Muscle layer of colon (tissue), 2 donors: ENCODE data around the gene PLEKHB2.
"Not testable (repeated sequence)": the region's sequence is repeated elsewhere in the genome, so short reads cannot be mapped to it uniquely, and the experiment has no call there.

Experiments
- H3K27ac ChIP-seq: one replicate; pipeline ENCODE4 v1.7.0; 2013; ENCODE audit warnings: low read depth, mild to moderate bottlenecking, low read length, moderate library complexity
- H3K27me3 ChIP-seq, 2 donors: one replicate each; pipeline ENCODE4 v1.7.0; 2013; ENCODE audit warnings: low read length in 2 of 2, mild to moderate bottlenecking in 2 of 2; ENCODE audit not compliant: insufficient read depth in 2 of 2, control insufficient read depth in 1 of 2
- H3K36me3 ChIP-seq: one replicate; pipeline ENCODE4 v1.7.0; 2013; ENCODE audit warnings: mild to moderate bottlenecking, low read length; ENCODE audit not compliant: insufficient read depth
- H3K4me1 ChIP-seq: one replicate; pipeline ENCODE4 v1.7.0; 2013; ENCODE audit warnings: mild to moderate bottlenecking, low read length; ENCODE audit not compliant: insufficient read depth
- H3K4me3 ChIP-seq, 2 donors: one replicate each; pipeline ENCODE4 v1.7.0; 2013; ENCODE audit warnings: low read length in 2 of 2, low read depth in 1 of 2, mild to moderate bottlenecking in 1 of 2, moderate library complexity in 1 of 2
- H3K9ac ChIP-seq: one replicate; pipeline ENCODE4 v1.7.0; 2013; ENCODE audit warnings: low read length
- H3K9me3 ChIP-seq: one replicate; pipeline ENCODE4 v1.7.0; 2013; ENCODE audit warnings: mild to moderate bottlenecking, low read length
- donor health status: abdominal sarcoma.
- donor health status: Adenocarcinoma of cecum.

Gene PLEKHB2

GRCh38 chr2:131103165-131103564, 2.0 kb upstream of the PLEKHB2 start:
- Histone ChIP-seq H3K9me3 (no peaks in the 10 kb centered on the region), H3K36me3 (no peaks in the 10 kb centered on the region), H3K4me3 (no peak overlapping the region), H3K9ac (no peak overlapping the region), H3K27ac (no peak overlapping the region), H3K27me3 (no peaks in the 10 kb centered on the region), H3K4me1 (peaks cover 23% of the 10 kb centered on the region)

GRCh38 chr2:131104487-131105155, 515 bp upstream of the PLEKHB2 start:
- Histone ChIP-seq H3K27me3 (no peaks in the 10 kb centered on the region), H3K4me1 (peaks cover 23% of the 10 kb centered on the region), H3K9me3 (no peaks in the 10 kb centered on the region), H3K36me3 (no peaks in the 10 kb centered on the region), H3K27ac (peak overlapping the region; percentile 94), H3K9ac (peak overlapping the region; percentile 57), H3K4me3 (peak overlapping the region; percentile 9 to 87)

GRCh38 chr2:131105950-131106801, 1.0 kb downstream of the PLEKHB2 start:
- H3K9me3 ChIP-seq: no peaks in the 10 kb centered on the region
- H3K27me3 ChIP-seq: no peaks in the 10 kb centered on the region
- H3K4me1 ChIP-seq: peaks cover 23% of the 10 kb centered on the region
- H3K9ac ChIP-seq: peak overlapping the region; percentile 76
- peaks cover 4% of the 10 kb centered on the region for H3K36me3 ChIP-seq
- H3K4me3 ChIP-seq: peak overlapping the region; percentile 87 to 88
- peak overlapping the region; percentile 94 for H3K27ac ChIP-seq

- Histone ChIP-seq H3K9ac (no peak overlapping the region), H3K27me3 (no peaks in the 10 kb centered on the region), H3K36me3 (peaks cover 4% of the 10 kb centered on the region), H3K4me1 (no peaks in the 10 kb centered on the region), H3K9me3 (no peaks in the 10 kb centered on the region), H3K27ac (no peak overlapping the region), H3K4me3 (no peak overlapping the region)
Measured at GRCh38 chr2:131112529-131112928, 7.4 kb downstream of the PLEKHB2 start.

- no peaks in the 10 kb centered on the region for H3K27me3 ChIP-seq
- no peak overlapping the region for H3K4me3 ChIP-seq
- no peak overlapping the region for H3K9ac ChIP-seq
- H3K27ac ChIP-seq: no peak overlapping the region
- H3K36me3 ChIP-seq: peaks cover 4% of the 10 kb centered on the region
- no peaks in the 10 kb centered on the region for H3K4me1 ChIP-seq
- H3K9me3 ChIP-seq: no peaks in the 10 kb centered on the region
Measured at GRCh38 chr2:131113566-131114227, 8.6 kb downstream of the PLEKHB2 start.

GRCh38 chr2:131114950-131115349, 9.8 kb downstream of the PLEKHB2 start:
- not testable (repeated sequence) for H3K27me3 ChIP-seq, H3K36me3 ChIP-seq, H3K27ac ChIP-seq, H3K4me3 ChIP-seq, H3K9ac ChIP-seq, H3K4me1 ChIP-seq, H3K9me3 ChIP-seq

GRCh38 chr2:131115752-131116151, 10.6 kb downstream of the PLEKHB2 start:
- H3K4me1 ChIP-seq: no peaks in the 10 kb centered on the region
- no peak overlapping the region for H3K9ac ChIP-seq
- no peak overlapping the region for H3K4me3 ChIP-seq
- no peaks in the 10 kb centered on the region for H3K9me3 ChIP-seq
- H3K27me3 ChIP-seq: no peaks in the 10 kb centered on the region
- no peaks in the 10 kb centered on the region for H3K36me3 ChIP-seq
- no peak overlapping the region for H3K27ac ChIP-seq

GRCh38 chr2:131120815-131121317, 15.7 kb downstream of the PLEKHB2 start:
- H3K4me3 ChIP-seq: no peak overlapping the region
- H3K4me1 ChIP-seq: no peaks in the 10 kb centered on the region
- H3K9ac ChIP-seq: no peak overlapping the region
- no peaks in the 10 kb centered on the region for H3K9me3 ChIP-seq
- no peak overlapping the region for H3K27ac ChIP-seq
- no peaks in the 10 kb centered on the region for H3K27me3 ChIP-seq
- H3K36me3 ChIP-seq: peaks cover 7% of the 10 kb centered on the region

- H3K9me3 ChIP-seq: no peaks in the 10 kb centered on the region
- no peak overlapping the region for H3K9ac ChIP-seq
- peaks cover 9% of the 10 kb centered on the region for H3K36me3 ChIP-seq
- no peaks in the 10 kb centered on the region for H3K4me1 ChIP-seq
- H3K27ac ChIP-seq: no peak overlapping the region
- H3K4me3 ChIP-seq: no peak overlapping the region
- no peaks in the 10 kb centered on the region for H3K27me3 ChIP-seq
Measured at GRCh38 chr2:131121464-131121863, 16.3 kb downstream of the PLEKHB2 start.

- Histone ChIP-seq H3K4me1 (no peaks in the 10 kb centered on the region), H3K36me3 (peaks cover 19% of the 10 kb centered on the region), H3K27me3 (no peaks in the 10 kb centered on the region), H3K27ac (no peak overlapping the region), H3K9ac (no peak overlapping the region), H3K9me3 (no peaks in the 10 kb centered on the region), H3K4me3 (no peak overlapping the region)
Measured at GRCh38 chr2:131122496-131122895, 17.4 kb downstream of the PLEKHB2 start.

- Histone ChIP-seq H3K27ac (no peak overlapping the region), H3K4me3 (no peak overlapping the region), H3K27me3 (no peaks in the 10 kb centered on the region), H3K9ac (no peak overlapping the region), H3K9me3 (no peaks in the 10 kb centered on the region), H3K36me3 (peaks cover 26% of the 10 kb centered on the region), H3K4me1 (no peaks in the 10 kb centered on the region)
Measured at GRCh38 chr2:131123192-131123591, 18.1 kb downstream of the PLEKHB2 start.
